KBM-7 (cell line): Measurements from ENCODE around the gene IMMP2L.

Experiments used
- DNase-seq: peaks from one replicate; pipeline ENCODE4 v3.0.0-alpha.2; 2015
- in situ Hi-C: fragments of 300-500 bp; cut with MboI; formaldehyde crosslinking; loops from 2 replicates; pipeline ENCODE4 v1.14.3; 2020; ENCODE audit warnings: low sequenced_read_pairs, low pct_unique_long_range_greater_than_20kb, mixed read lengths

The IMMP2L gene

GRCh38 chr7:110645616-110646015, 916.7 kb downstream of the IMMP2L start:
- DNase-seq: no peak
- in situ Hi-C loops: no loop called here

- in situ Hi-C loops: no loop called here
- no peak for DNase-seq
These were observed 917.2 kb downstream of the IMMP2L start for GRCh38 chr7:110645060-110645459.

- in situ Hi-C loops: no loop called here
- no peak for DNase-seq
These were observed 925.0 kb downstream of the IMMP2L start for GRCh38 chr7:110637252-110637651.

- no peak for DNase-seq
- in situ Hi-C loops: no loop called here
These were observed 929.0 kb downstream of the IMMP2L start for GRCh38 chr7:110633313-110633712.

GRCh38 chr7:110626414-110626813, 935.9 kb downstream of the IMMP2L start:
- DNase-seq: no peak
- in situ Hi-C loops: no loop called here

GRCh38 chr7:110625294-110625693, 937.0 kb downstream of the IMMP2L start:
- in situ Hi-C loops: no loop called here
- no peak for DNase-seq

GRCh38 chr7:110623436-110623835, 938.9 kb downstream of the IMMP2L start:
- in situ Hi-C loops: no loop called here
- no peak for DNase-seq

GRCh38 chr7:110621289-110621688, 941.0 kb downstream of the IMMP2L start:
- in situ Hi-C loops: no loop called here
- DNase-seq: no peak

GRCh38 chr7:110620110-110620735, 942.1 kb downstream of the IMMP2L start:
- no peak for DNase-seq
- in situ Hi-C loops: no loop called here
